Astrocyte (in vitro differentiated cells and primary cell): ENCODE results near the gene DGKB.

Source experiments
- EZH2 ChIP-seq: IDR thresholded peaks from 2 replicates; pipeline ENCODE4 v1.6.1; 2012; ENCODE audit warnings: mild to moderate bottlenecking, low read length, inconsistent platforms; ENCODE audit not compliant: insufficient read depth
- TF ChIP-seq, protein P1 (sequence below): IDR thresholded peaks from 2 replicates; pipeline ENCODE4 v1.5.1; 2011; ENCODE audit warnings: low read depth, mild to moderate bottlenecking, inconsistent platforms, low read length, moderate library complexity; ENCODE audit not compliant: insufficient read depth

DNA sequence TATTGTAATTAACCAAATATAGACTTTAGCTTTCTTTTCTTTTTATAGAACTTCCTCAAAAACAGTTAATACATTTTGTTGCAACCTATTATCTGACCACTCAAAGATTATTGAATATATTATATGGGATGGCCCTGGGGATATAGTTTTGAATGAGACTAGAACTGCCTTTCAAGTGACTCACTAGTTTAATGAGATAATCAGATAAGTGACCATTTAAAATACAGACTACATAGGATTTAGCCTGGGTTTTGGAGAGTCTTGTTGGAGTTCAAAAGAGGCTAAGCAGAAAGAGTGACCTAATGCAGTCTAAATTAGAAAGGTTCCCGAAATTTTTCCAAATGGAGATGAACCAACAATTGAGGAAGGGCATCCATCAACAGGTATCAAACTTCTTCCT is 607.9 kb downstream of the DGKB start:
- TF ChIP-seq, protein P1, sequence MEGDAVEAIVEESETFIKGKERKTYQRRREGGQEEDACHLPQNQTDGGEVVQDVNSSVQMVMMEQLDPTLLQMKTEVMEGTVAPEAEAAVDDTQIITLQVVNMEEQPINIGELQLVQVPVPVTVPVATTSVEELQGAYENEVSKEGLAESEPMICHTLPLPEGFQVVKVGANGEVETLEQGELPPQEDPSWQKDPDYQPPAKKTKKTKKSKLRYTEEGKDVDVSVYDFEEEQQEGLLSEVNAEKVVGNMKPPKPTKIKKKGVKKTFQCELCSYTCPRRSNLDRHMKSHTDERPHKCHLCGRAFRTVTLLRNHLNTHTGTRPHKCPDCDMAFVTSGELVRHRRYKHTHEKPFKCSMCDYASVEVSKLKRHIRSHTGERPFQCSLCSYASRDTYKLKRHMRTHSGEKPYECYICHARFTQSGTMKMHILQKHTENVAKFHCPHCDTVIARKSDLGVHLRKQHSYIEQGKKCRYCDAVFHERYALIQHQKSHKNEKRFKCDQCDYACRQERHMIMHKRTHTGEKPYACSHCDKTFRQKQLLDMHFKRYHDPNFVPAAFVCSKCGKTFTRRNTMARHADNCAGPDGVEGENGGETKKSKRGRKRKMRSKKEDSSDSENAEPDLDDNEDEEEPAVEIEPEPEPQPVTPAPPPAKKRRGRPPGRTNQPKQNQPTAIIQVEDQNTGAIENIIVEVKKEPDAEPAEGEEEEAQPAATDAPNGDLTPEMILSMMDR = no peak
- no peak for TF ChIP-seq EZH2
